GM23248 (cell line): ENCODE results near the gene GALT. TPM values are rescaled to one million over a fixed set of nuclear protein-coding genes. Genes with fewer than 3 reads are reported as not detected.

Experiments
- DNase-seq: peaks from one replicate; pipeline ENCODE4 v3.0.0-alpha.2; 2015
- H2AFZ ChIP-seq: fragments of 200-600 bp; sonication (generic); 2 replicates; pipeline ENCODE4 v1.6.1; 2016; ENCODE audit warnings: antibody characterized with exemption
- H3F3A ChIP-seq: fragments of 200-600 bp; sonication (generic); 2 replicates; pipeline ENCODE4 v1.6.1; 2016; ENCODE audit warnings: mild to moderate bottlenecking, antibody characterized with exemption, mixed run types; ENCODE audit not compliant: insufficient read depth
- H3K27ac ChIP-seq: fragments of 200-600 bp; sonication (generic); 2 replicates; pipeline ENCODE4 v1.5.1; 2016; ENCODE audit warnings: mild to moderate bottlenecking
- H3K27me3 ChIP-seq: fragments of 200-600 bp; sonication (generic); replicated peaks from 2 replicates; pipeline ENCODE4 v1.6.1; 2016; ENCODE audit warnings: mild to moderate bottlenecking; ENCODE audit not compliant: insufficient read depth
- H3K36me3 ChIP-seq: fragments of 200-600 bp; sonication (generic); 2 replicates; pipeline ENCODE4 v1.6.1; 2016; ENCODE audit warnings: low read depth, mild to moderate bottlenecking
- H3K4me1 ChIP-seq: fragments of 200-600 bp; sonication (generic); 2 replicates; pipeline ENCODE4 v1.6.1; 2016; ENCODE audit warnings: mild to moderate bottlenecking; ENCODE audit not compliant: insufficient read depth
- H3K4me2 ChIP-seq: fragments of 200-600 bp; sonication (generic); one replicate; pipeline ENCODE4 v1.6.1; 2016; ENCODE audit warnings: mild to moderate bottlenecking; ENCODE audit not compliant: unreplicated experiment
- H3K4me3 ChIP-seq: fragments of 200-600 bp; sonication (generic); 2 replicates; pipeline ENCODE4 v1.5.1; 2016; ENCODE audit warnings: mild to moderate bottlenecking
- H3K79me2 ChIP-seq: fragments of 200-600 bp; sonication (generic); 2 replicates; pipeline ENCODE4 v1.6.1; 2016; ENCODE audit warnings: mild to moderate bottlenecking; ENCODE audit not compliant: insufficient read depth
- H3K9ac ChIP-seq: fragments of 200-600 bp; sonication (generic); 2 replicates; pipeline ENCODE4 v1.6.1; 2016; ENCODE audit warnings: mild to moderate bottlenecking
- H3K9me2 ChIP-seq: fragments of 200-600 bp; sonication (generic); 2 replicates; pipeline ENCODE4 v1.6.1; 2016; ENCODE audit warnings: mixed run types, mild to moderate bottlenecking, moderate library complexity; ENCODE audit not compliant: insufficient read depth
- H3K9me3 ChIP-seq: fragments of 200-600 bp; sonication (generic); one replicate; pipeline ENCODE4 v1.6.1; 2017; ENCODE audit warnings: low read depth
- H4K20me1 ChIP-seq: fragments of 200-600 bp; sonication (generic); 2 replicates; pipeline ENCODE4 v1.6.0; 2016; ENCODE audit not compliant: insufficient read depth
- EZH2 ChIP-seq: fragments of 200-600 bp; sonication (generic); IDR thresholded peaks from 2 replicates; pipeline ENCODE4 v1.6.1; 2018; ENCODE audit warnings: antibody characterized with exemption, mild to moderate bottlenecking; ENCODE audit not compliant: insufficient read depth, poor library complexity, severe bottlenecking
- EZH2phosphoT487 ChIP-seq: fragments of 200-600 bp; sonication (generic); IDR thresholded peaks from 2 replicates; pipeline ENCODE4 v1.6.1; 2018; ENCODE audit warnings: antibody characterized with exemption, moderate library complexity, mild to moderate bottlenecking, low read depth; ENCODE audit not compliant: insufficient read depth
- WGBS, 2 experiments: methylation state at CpG; one replicate each; pipeline ENCODE4 v1.1.6; 2015 to 2017; ENCODE audit warnings: low lambda C conversion rate in 2 of 2, low coverage in 1 of 2; ENCODE audit errors: missing lambda C conversion rate in 2 of 2; 5-methylcytosine and 5-hydroxymethylcytosine counted together
- in situ Hi-C: fragments of 300-500 bp; cut with MboI; formaldehyde crosslinking; loops from 2 replicates; pipeline ENCODE4 v1.15.0; 2020
- polyA plus RNA-seq: library from polyadenylated mRNA; unstranded; fragments of >200 nt; fragmentation: Nextera tagmentation; extraction: Ambion mirVana; gene quantifications from 2 replicates; pipeline ENCODE4 v1.2.1, GENCODE V29; 2016
- total RNA-seq: library from RNA; depleted of rRNA; stranded (reverse); fragments of >200 nt; shearing (Covaris generic); gene quantifications from 2 replicates; pipeline ENCODE4 v1.2.3, GENCODE V29; 2014

Gene GALT
- total and polyA plus RNA-seq, 2 experiments from 2014 or later, result 25.5 to 29.1 TPM

GRCh38 chr9:34623374-34624235 lies 22.9 kb upstream of the GALT start:
- Histone ChIP-seq H3K4me1 (peaks cover 8% of the 10 kb centered on the region), H3K9me2 (no peaks in the 10 kb centered on the region), H4K20me1 (no peaks in the 10 kb centered on the region), H2AFZ (no peak overlapping the region), H3K36me3 (no peaks in the 10 kb centered on the region), H3F3A (no peaks in the 10 kb centered on the region), H3K4me3 (no peak overlapping the region), H3K27me3 (peaks cover 49% of the 10 kb centered on the region), H3K9ac (no peak overlapping the region), H3K79me2 (peaks cover 17% of the 10 kb centered on the region), H3K4me2 (no peak overlapping the region), H3K9me3 (no peaks in the 10 kb centered on the region), H3K27ac (no peak overlapping the region)
- no peak for DNase-seq
- in situ Hi-C loops, result loop anchor here (25.0 kb wide), 1 partner anchor 111 kb away; the partner anchor contains the start of gene ENHO
- peak; percentile 1 for TF ChIP-seq EZH2
- TF ChIP-seq EZH2phosphoT487, result no peak
- WGBS, 2 experiments, result 14 to 25% methylated on average over 41 to 63 of the region's 63 CpGs

- Histone ChIP-seq H3K4me2 (no peak overlapping the region), H3K9me3 (no peaks in the 10 kb centered on the region), H3K79me2 (peaks cover 7% of the 10 kb centered on the region), H2AFZ (no peak overlapping the region), H3K27ac (no peak overlapping the region), H4K20me1 (no peaks in the 10 kb centered on the region), H3K36me3 (no peaks in the 10 kb centered on the region), H3K4me3 (no peak overlapping the region), H3K9me2 (no peaks in the 10 kb centered on the region), H3K4me1 (0 out of 2 replicates have a peak, but pooled peaks cover under 1% of the 10 kb centered on the region), H3K9ac (no peak overlapping the region), H3K27me3 (peaks cover 56% of the 10 kb centered on the region), H3F3A (no peaks in the 10 kb centered on the region)
- WGBS, 2 experiments, result 32 to 34% methylated on average over 21 to 39 of the region's 39 CpGs
- TF ChIP-seq EZH2phosphoT487, result no peak
- TF ChIP-seq EZH2, result no peak
- DNase-seq, result no peak
- in situ Hi-C loops, result loop anchor here (25.0 kb wide), 1 partner anchor 112 kb away; the partner anchor contains the start of gene ENHO
Observed at GRCh38 chr9:34624475-34625185, 21.8 kb upstream of the GALT start.

GRCh38 chr9:34625186-34625486 lies 21.3 kb upstream of the GALT start:
- Histone ChIP-seq H3K9me3 (no peaks in the 10 kb centered on the region), H3F3A (no peaks in the 10 kb centered on the region), H3K4me3 (no peak overlapping the region), H3K4me1 (no peaks in the 10 kb centered on the region), H3K36me3 (no peaks in the 10 kb centered on the region), H3K79me2 (peaks cover 1% of the 10 kb centered on the region), H2AFZ (no peak overlapping the region), H3K27ac (no peak overlapping the region), H4K20me1 (no peaks in the 10 kb centered on the region), H3K9ac (no peak overlapping the region), H3K9me2 (no peaks in the 10 kb centered on the region), H3K27me3 (peaks cover 60% of the 10 kb centered on the region), H3K4me2 (no peak overlapping the region)
- in situ Hi-C loops, result no loop called here
- 48 to 56% methylated on average over 3 of the region's 3 CpGs for WGBS, 2 experiments
- no peak for TF ChIP-seq EZH2phosphoT487
- DNase-seq, result no peak

GRCh38 chr9:34627716-34628655 lies 18.5 kb upstream of the GALT start:
- Histone ChIP-seq H3K9ac (no peak overlapping the region), H3K9me2 (no peaks in the 10 kb centered on the region), H3K36me3 (no peaks in the 10 kb centered on the region), H3K27me3 (peaks cover 65% of the 10 kb centered on the region), H4K20me1 (no peaks in the 10 kb centered on the region), H3K4me3 (peak overlapping the region; percentile 52), H3K9me3 (no peaks in the 10 kb centered on the region), H3F3A (peaks cover 7% of the 10 kb centered on the region; the same call in 1 of the 2 replicates), H3K4me2 (peak overlapping the region; percentile 30), H2AFZ (0 out of 2 replicates have a peak overlapping the region, but pooled peaks have one; percentile 33), H3K4me1 (no peaks in the 10 kb centered on the region), H3K79me2 (no peaks in the 10 kb centered on the region), H3K27ac (no peak overlapping the region)
- 17 to 22% methylated on average over 14 to 20 of the region's 20 CpGs for WGBS, 2 experiments
- TF ChIP-seq EZH2phosphoT487, result peak; percentile 88
- peak; percentile 100 for TF ChIP-seq EZH2
- in situ Hi-C loops, result no loop called here
- no peak for DNase-seq
